Spinal cord (tissue), 10 donors: ENCODE results near the gene BSDC1. TPM values are rescaled to one million over a fixed set of nuclear protein-coding genes. Genes with fewer than 3 reads are reported as not detected.

Source experiments
- DNase-seq, 6 donors: peaks; one replicate each; pipeline versions ENCODE4 v3.0.0 to v3.0.0-alpha.2; 2013 to 2015; ENCODE audit warnings: low spot score in 6 of 6, low read depth in 4 of 6
- H3K27ac ChIP-seq: one replicate; pipeline ENCODE4 v1.5.1; 2013; ENCODE audit warnings: low read depth, low read length, control low read depth
- H3K27me3 ChIP-seq: one replicate; pipeline ENCODE4 v1.6.1; 2013; ENCODE audit warnings: low read length; ENCODE audit not compliant: control insufficient read depth, insufficient read depth
- H3K36me3 ChIP-seq: one replicate; pipeline ENCODE4 v1.6.1; 2013; ENCODE audit warnings: low read length; ENCODE audit not compliant: control insufficient read depth, insufficient read depth
- H3K4me1 ChIP-seq: one replicate; pipeline ENCODE4 v1.6.1; 2013; ENCODE audit warnings: low read length; ENCODE audit not compliant: control insufficient read depth, insufficient read depth
- H3K4me3 ChIP-seq: one replicate; pipeline ENCODE4 v1.5.1; 2013; ENCODE audit warnings: low read depth, low read length, control low read depth
- H3K9me3 ChIP-seq: one replicate; pipeline ENCODE4 v1.6.1; 2013; ENCODE audit warnings: low read length; ENCODE audit not compliant: control insufficient read depth, insufficient read depth
- WGBS: methylation state at CpG from one replicate; pipeline ENCODE4 v1.1.5; 2013; ENCODE audit warnings: missing lambda C conversion rate; ENCODE audit not compliant: insufficient coverage; 5-methylcytosine and 5-hydroxymethylcytosine counted together
- polyA plus RNA-seq, 2 donors: library from polyadenylated mRNA; unstranded; fragments of 120-200 nt; gene quantifications; one replicate each; pipeline ENCODE4 v1.2.1, GENCODE V29; 2013; ENCODE audit not compliant: insufficient read length in 2 of 2
- total RNA-seq, 2 donors: library from RNA; depleted of rRNA in 1 of 2; stranded (reverse); fragments of 120-200 nt in 1 of 2; fragments of >200 nt in 1 of 2; gene quantifications; one replicate each; pipeline versions ENCODE4 v1.2.3 to v1.2.4, GENCODE V29; 2013 to 2014
- donor health status: healthy.

BSDC1 gene
- total and polyA plus RNA-seq, 4 donors = 61.4 to 85.1 (median 76.3) TPM

- H3K4me1 ChIP-seq = no peaks in the 10 kb centered on the region
- H3K27ac ChIP-seq = no peak overlapping the region
- no peak for DNase-seq
- no peak overlapping the region for H3K4me3 ChIP-seq
- WGBS = 89% methylated on average over 5 of the region's 12 CpGs
- H3K9me3 ChIP-seq = no peaks in the 10 kb centered on the region
- peaks cover 91% of the 10 kb centered on the region for H3K36me3 ChIP-seq
- no peaks in the 10 kb centered on the region for H3K27me3 ChIP-seq
These were observed 16.6 kb downstream of the BSDC1 start for GRCh38 chr1:32377541-32378220.

- H3K36me3 ChIP-seq = peaks cover 94% of the 10 kb centered on the region
- no peak for DNase-seq
- H3K4me3 ChIP-seq = no peak overlapping the region
- no peaks in the 10 kb centered on the region for H3K9me3 ChIP-seq
- 96% methylated on average over 5 of the region's 11 CpGs for WGBS
- H3K27ac ChIP-seq = no peak overlapping the region
- H3K27me3 ChIP-seq = no peaks in the 10 kb centered on the region
- H3K4me1 ChIP-seq = no peaks in the 10 kb centered on the region
These were observed 18.0 kb downstream of the BSDC1 start for GRCh38 chr1:32376199-32376598.

- Histone ChIP-seq H3K36me3 (peaks cover 87% of the 10 kb centered on the region), H3K27me3 (no peaks in the 10 kb centered on the region), H3K27ac (no peak overlapping the region), H3K4me3 (no peak overlapping the region), H3K4me1 (no peaks in the 10 kb centered on the region), H3K9me3 (no peaks in the 10 kb centered on the region)
- no CpG with 5 or more reads among the region's 1 CpG for WGBS
- DNase-seq = no peak
These were observed 20.1 kb downstream of the BSDC1 start for GRCh38 chr1:32373996-32374592.

DNA sequence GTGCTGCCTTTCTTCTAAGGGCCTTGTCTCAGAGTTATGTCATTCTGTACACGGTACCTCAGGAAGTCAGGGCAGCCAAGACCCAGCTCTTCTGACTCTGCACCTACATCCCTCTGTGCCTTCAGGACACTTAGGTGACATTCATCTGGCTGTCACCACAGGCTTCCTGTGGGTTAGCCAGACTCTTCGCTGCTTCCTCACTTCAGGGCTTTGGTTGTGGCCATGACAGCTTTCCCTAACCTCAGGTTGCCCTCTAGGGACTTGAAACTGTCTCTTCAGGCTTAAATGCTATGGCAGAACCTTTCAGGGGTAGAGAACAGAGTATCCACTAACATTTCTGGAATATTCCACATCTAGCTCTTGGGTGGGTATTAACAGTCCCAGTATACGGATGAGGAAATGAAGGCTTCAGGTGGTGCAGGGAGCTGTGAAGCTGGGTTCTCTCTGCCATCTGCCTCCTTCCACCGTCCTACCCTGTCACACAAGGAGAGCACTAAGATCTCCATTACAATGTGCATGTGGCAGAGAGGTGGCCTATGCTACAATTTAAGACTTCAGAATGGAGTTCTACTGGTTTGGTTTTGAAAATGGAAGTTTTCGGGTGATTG, 22.0 kb downstream of the BSDC1 start:
- H3K36me3 ChIP-seq = peaks cover 86% of the 10 kb centered on the region
- no peak for DNase-seq
- no peaks in the 10 kb centered on the region for H3K27me3 ChIP-seq
- H3K9me3 ChIP-seq = no peaks in the 10 kb centered on the region
- WGBS = 93% methylated on average over 2 of the region's 5 CpGs
- H3K27ac ChIP-seq = no peak overlapping the region
- H3K4me3 ChIP-seq = no peak overlapping the region
- H3K4me1 ChIP-seq = no peaks in the 10 kb centered on the region

DNA sequence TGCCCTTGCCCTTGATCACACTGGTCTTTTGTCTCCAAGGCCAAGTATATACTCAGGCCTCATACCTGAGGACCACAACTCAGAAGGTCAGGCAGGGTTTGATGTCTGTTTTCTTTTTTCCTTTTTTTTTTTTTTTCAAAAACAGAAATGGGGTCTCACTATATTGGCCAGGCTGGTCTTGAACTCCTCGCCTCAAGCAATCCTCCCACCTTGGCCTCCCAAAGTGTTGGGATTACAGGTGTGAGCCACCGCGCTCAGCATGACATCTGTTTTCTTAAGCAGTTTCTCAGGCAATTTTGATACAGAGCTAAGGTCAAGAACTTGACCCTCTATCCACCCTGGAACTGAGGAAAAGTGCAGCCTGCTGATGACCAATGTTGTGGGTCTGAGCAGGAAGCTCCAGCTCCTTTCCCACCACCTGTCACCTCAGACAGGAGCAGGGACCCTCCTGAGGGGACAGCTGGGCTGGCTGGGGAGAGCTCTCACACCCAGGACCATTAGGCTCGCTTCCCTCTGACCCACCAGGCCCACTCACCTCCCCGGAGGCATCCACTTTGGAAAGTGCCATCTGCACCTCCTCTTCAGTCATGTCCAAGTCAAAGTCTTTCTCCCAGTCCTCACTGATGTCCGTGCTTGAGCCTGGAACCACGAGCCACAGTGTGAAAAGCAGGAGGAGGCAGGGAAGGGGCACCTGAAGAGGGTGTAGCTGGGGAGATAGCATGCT, 26.2 kb downstream of the BSDC1 start:
- 100% methylated on average over 3 of the region's 7 CpGs for WGBS
- DNase-seq = no peak
- peaks cover under 1% of the 10 kb centered on the region for H3K4me1 ChIP-seq
- no peaks in the 10 kb centered on the region for H3K9me3 ChIP-seq
- H3K27me3 ChIP-seq = no peaks in the 10 kb centered on the region
- no peak overlapping the region for H3K4me3 ChIP-seq
- peaks cover 85% of the 10 kb centered on the region for H3K36me3 ChIP-seq
- H3K27ac ChIP-seq = no peak overlapping the region

DNA sequence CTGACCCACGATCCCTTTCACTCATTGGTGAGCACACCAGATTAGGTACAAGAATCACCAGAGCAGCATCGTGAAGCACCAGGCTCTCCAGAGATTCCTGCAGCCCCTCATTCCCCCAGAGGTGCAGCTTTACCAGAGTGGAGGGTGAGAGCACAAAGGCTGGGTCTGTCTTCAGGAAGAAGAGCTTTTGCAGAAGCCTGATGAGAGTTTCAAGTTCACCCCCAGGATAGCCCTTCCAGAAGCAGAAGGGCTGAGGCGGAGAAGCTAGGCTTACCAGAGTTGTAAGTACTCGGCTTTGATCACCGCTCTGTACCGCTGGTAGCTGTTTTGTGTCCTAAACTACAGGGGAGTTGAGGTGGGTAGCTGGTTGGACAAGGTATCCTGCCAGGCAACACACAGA, 28.8 kb downstream of the BSDC1 start:
- Histone ChIP-seq H3K27me3 (no peaks in the 10 kb centered on the region), H3K4me3 (no peak overlapping the region), H3K36me3 (peaks cover 69% of the 10 kb centered on the region), H3K9me3 (no peaks in the 10 kb centered on the region), H3K27ac (no peak overlapping the region), H3K4me1 (peaks cover 23% of the 10 kb centered on the region)
- no peak for DNase-seq
- WGBS = 100% methylated on average over 5 of the region's 6 CpGs

- no peaks in the 10 kb centered on the region for H3K27me3 ChIP-seq
- 97% methylated on average over 3 of the region's 5 CpGs for WGBS
- H3K36me3 ChIP-seq = peaks cover 66% of the 10 kb centered on the region
- H3K4me1 ChIP-seq = peaks cover 23% of the 10 kb centered on the region
- H3K9me3 ChIP-seq = no peaks in the 10 kb centered on the region
- no peak overlapping the region for H3K27ac ChIP-seq
- no peak for DNase-seq
- no peak overlapping the region for H3K4me3 ChIP-seq
These were observed 29.4 kb downstream of the BSDC1 start for GRCh38 chr1:32364836-32365235.

DNA sequence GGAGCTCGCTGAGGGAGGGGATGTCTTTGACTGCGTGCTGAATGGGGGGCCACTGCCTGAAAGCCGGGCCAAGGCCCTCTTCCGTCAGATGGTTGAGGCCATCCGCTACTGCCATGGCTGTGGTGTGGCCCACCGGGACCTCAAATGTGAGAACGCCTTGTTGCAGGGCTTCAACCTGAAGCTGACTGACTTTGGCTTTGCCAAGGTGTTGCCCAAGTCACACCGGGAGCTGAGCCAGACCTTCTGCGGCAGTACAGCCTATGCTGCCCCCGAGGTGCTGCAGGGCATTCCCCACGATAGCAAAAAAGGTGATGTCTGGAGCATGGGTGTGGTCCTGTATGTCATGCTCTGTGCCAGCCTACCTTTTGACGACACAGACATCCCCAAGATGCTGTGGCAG, 30.5 kb downstream of the BSDC1 start:
- H3K4me3 ChIP-seq = no peak overlapping the region
- H3K27ac ChIP-seq = no peak overlapping the region
- H3K36me3 ChIP-seq = peaks cover 56% of the 10 kb centered on the region
- WGBS = 96% methylated on average over 12 of the region's 12 CpGs
- DNase-seq = no peak
- no peaks in the 10 kb centered on the region for H3K27me3 ChIP-seq
- H3K4me1 ChIP-seq = peaks cover 23% of the 10 kb centered on the region
- no peaks in the 10 kb centered on the region for H3K9me3 ChIP-seq

DNA sequence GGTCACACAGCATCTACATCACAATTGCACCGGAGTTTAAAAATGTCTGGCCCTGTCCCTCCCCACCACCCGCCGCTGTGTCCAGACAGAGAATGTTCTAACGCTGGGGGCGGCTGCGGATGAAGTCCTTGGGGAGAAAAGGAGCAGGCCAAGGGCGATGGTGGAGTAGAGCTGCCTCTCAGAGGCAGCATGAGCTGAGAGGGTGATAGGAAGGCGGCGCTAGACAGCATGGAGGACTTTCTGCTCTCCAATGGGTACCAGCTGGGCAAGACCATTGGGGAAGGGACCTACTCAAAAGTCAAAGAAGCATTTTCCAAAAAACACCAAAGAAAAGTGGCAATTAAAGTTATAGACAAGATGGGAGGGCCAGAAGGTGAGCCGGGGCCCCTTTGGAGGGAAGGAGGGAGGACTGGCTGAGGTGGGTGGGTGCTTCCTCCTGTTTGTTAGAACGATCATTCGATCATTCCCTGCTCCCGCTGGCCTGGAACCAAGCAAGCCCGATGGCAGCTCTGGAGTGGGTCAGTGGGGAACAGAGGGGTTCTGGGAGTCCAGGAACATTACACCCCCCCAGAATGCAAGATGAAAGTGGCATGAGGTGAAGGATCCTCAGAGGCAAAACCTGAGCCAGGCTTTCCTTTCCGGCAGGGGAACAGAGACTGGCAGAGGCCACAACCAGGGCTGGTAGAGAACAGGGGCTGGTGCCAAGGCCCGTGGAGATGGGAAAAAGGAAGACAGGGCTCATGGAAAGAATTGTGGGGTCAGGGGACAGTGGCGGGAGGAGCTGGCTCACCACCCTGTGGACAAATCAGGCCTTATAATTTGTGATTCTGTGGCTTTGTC, 31.5 kb downstream of the BSDC1 start, which contains the start of the genes FAM229A and TSSK3:
Gene FAM229A (minus strand): TSS at position 12 of the 840 bp plus-strand sequence. CDS start 394 bp downstream, outside the sequence.
Gene TSSK3 (plus strand): TSS at position 66 of the 840 bp plus-strand sequence. CDS start 163 bp downstream, at position 229.
- no peak within 1 kb of the TSS for H3K27ac ChIP-seq
- H3K27me3 ChIP-seq = no peaks in the 10 kb centered on the region
- H3K4me1 ChIP-seq = peaks cover 23% of the 10 kb centered on the region
- no peaks in the 10 kb centered on the region for H3K9me3 ChIP-seq
- H3K36me3 ChIP-seq = peaks cover 46% of the 10 kb centered on the region
- 45% methylated on average over 14 of the region's 17 CpGs for WGBS
- peak within 1 kb of the TSS; percentile 36 for H3K4me3 ChIP-seq
- DNase-seq = no peak
